ENCODE results near the gene PRKAG2.
"Not testable (repeated sequence)": the region's sequence is repeated elsewhere in the genome, so short reads cannot be mapped to it uniquely, and the experiment has no call there.

PRKAG2 gene

GRCh38 chr7:151830121-151830830, 46.6 kb downstream of the PRKAG2 start:
- Histone ChIP-seq H3K36me3 (no peaks in the 10 kb centered on the region), H3K4me3 (ENCODE audit: low read depth, low read length) (no peak overlapping the region), H3K27me3 (no peaks in the 10 kb centered on the region; the same call in 1 of the 2 replicates), H3K9me3 (no peaks in the 10 kb centered on the region), H3K4me1 (no peaks in the 10 kb centered on the region)
- DNase-seq: no peak
- TF ChIP-seq CTCF (IDR thresholded peaks at IDR 0.05; ENCODE audit: low read depth, low read length): no peak

- no peak overlapping the region for H3K4me3 ChIP-seq (ENCODE audit: low read depth, low read length)
- TF ChIP-seq CTCF (IDR thresholded peaks at IDR 0.05; ENCODE audit: low read depth, low read length): no peak
- no peaks in the 10 kb centered on the region for H3K9me3 ChIP-seq
- no peaks in the 10 kb centered on the region for H3K36me3 ChIP-seq
- H3K4me1 ChIP-seq: no peaks in the 10 kb centered on the region
- DNase-seq: peak; percentile 58
- no peaks in the 10 kb centered on the region; the same call in 1 of the 2 replicates for H3K27me3 ChIP-seq
Observed at GRCh38 chr7:151829707-151830106, 47.2 kb downstream of the PRKAG2 start.

- Histone ChIP-seq H3K4me1 (no peaks in the 10 kb centered on the region), H3K27me3 (no peaks in the 10 kb centered on the region; the same call in 1 of the 2 replicates), H3K9me3 (no peaks in the 10 kb centered on the region), H3K4me3 (ENCODE audit: low read depth, low read length) (no peak overlapping the region), H3K36me3 (no peaks in the 10 kb centered on the region)
- TF ChIP-seq CTCF (IDR thresholded peaks at IDR 0.05; ENCODE audit: low read depth, low read length): no peak
- no peak for DNase-seq
Observed at GRCh38 chr7:151827620-151828019, 49.3 kb downstream of the PRKAG2 start.

- H3K36me3 ChIP-seq; DNase-seq; H3K9me3 ChIP-seq; H3K27me3 ChIP-seq; H3K4me3 ChIP-seq (ENCODE audit: low read depth, low read length); H3K4me1 ChIP-seq: not testable (repeated sequence)
Observed at GRCh38 chr7:151826316-151826715, 50.6 kb downstream of the PRKAG2 start.

- no peaks in the 10 kb centered on the region; the same call in 1 of the 2 replicates for H3K27me3 ChIP-seq
- no peak for DNase-seq
- TF ChIP-seq CTCF (IDR thresholded peaks at IDR 0.05; ENCODE audit: low read depth, low read length): no peak
Observed at GRCh38 chr7:151825721-151826120, 51.2 kb downstream of the PRKAG2 start.

GRCh38 chr7:151824373-151824933, 52.5 kb downstream of the PRKAG2 start:
- Histone ChIP-seq H3K4me1 (no peaks in the 10 kb centered on the region), H3K9me3 (no peaks in the 10 kb centered on the region), H3K27me3 (no peaks in the 10 kb centered on the region; the same call in 1 of the 2 replicates), H3K4me3 (ENCODE audit: low read depth, low read length) (no peak overlapping the region), H3K36me3 (no peaks in the 10 kb centered on the region)
- no peak for TF ChIP-seq CTCF (IDR thresholded peaks at IDR 0.05; ENCODE audit: low read depth, low read length)
- DNase-seq: no peak

More at GRCh38 chr7:151825721-151826120, 51.2 kb downstream of the PRKAG2 start:
- no peaks in the 10 kb centered on the region for H3K9me3 ChIP-seq
- H3K36me3 ChIP-seq: no peaks in the 10 kb centered on the region
- H3K4me1 ChIP-seq: no peaks in the 10 kb centered on the region
- H3K4me3 ChIP-seq (ENCODE audit: low read depth, low read length): no peak overlapping the region

Data from BE2C (cell line).